Left lung (tissue), 10 donors: Measurements from ENCODE around the gene SUPV3L1. TPM values are rescaled to one million over a fixed set of nuclear protein-coding genes. Genes with fewer than 3 reads are reported as not detected.

Source experiments
- ATAC-seq: fragments of 200-7000 bp; cut with Tn5 transposase; one replicate; pipeline ENCODE4 v1.9.1; 2020; ENCODE audit warnings: moderate library complexity
- DNase-seq, 4 donors: peaks; one replicate each; pipeline ENCODE4 v3.0.0-alpha.2; 2013 to 2020
- H3K27ac ChIP-seq, 2 donors: fragments of 200-600 bp; sonication (generic) in 1 of 2; one replicate each; pipeline versions ENCODE4 v1.5.0 to v1.8.0; 2020 to 2021
- H3K27me3 ChIP-seq, 2 donors: fragments of 200-600 bp; sonication (generic) in 1 of 2; one replicate each; pipeline versions ENCODE4 v1.5.0 to v1.8.0; 2020 to 2021
- H3K36me3 ChIP-seq, 2 donors: fragments of 200-600 bp; sonication (generic) in 1 of 2; one replicate each; pipeline versions ENCODE4 v1.5.0 to v1.8.0; 2020 to 2021
- H3K4me1 ChIP-seq, 2 donors: fragments of 200-600 bp; one replicate each; pipeline ENCODE4 v1.8.0; 2021
- H3K4me3 ChIP-seq, 2 donors: fragments of 200-600 bp; sonication (generic) in 1 of 2; one replicate each; pipeline versions ENCODE4 v1.5.0 to v1.8.0; 2020 to 2021; ENCODE audit warnings: mild to moderate bottlenecking in 1 of 2
- H3K9me3 ChIP-seq, 2 donors: fragments of 200-600 bp; sonication (generic) in 1 of 2; one replicate each; pipeline versions ENCODE4 v1.5.0 to v1.8.0; 2020 to 2021
- intact Hi-C, 2 donors: fragments of 100-400 bp; cut with DNase I; formaldehyde crosslinking; loops; one replicate each; pipeline versions ENCODE4 v1.11.2 to v1.14.2; 2022
- polyA plus RNA-seq, 6 donors: library from polyadenylated mRNA; unstranded; fragments of 120-200 nt; gene quantifications; one replicate each; pipeline ENCODE4 v1.2.1, GENCODE V29; 2013; ENCODE audit not compliant: insufficient read length in 6 of 6
- total RNA-seq, 2 donors: library from RNA; stranded (reverse); fragmentation: NEBNext Ultra II Directional; extraction: Animal tissue kit (Norgen Biotek cat#: 25700); gene quantifications; one replicate each; pipeline ENCODE4 v1.2.1, GENCODE V29; 2021
- TF ChIP-seq, protein P1 (sequence below), 2 donors: fragments of 200-600 bp; sonication (generic) in 1 of 2; IDR thresholded peaks; one replicate each; pipeline versions ENCODE4 v1.5.0 to v1.8.0; 2021; ENCODE audit warnings: antibody characterized with exemption in 2 of 2
- donor health status: DM: no; HTN: yes; CAD: no.
- donor health status: DM: no; HTN: no; CAD: no.

The SUPV3L1 gene
- total and polyA plus RNA-seq, 8 donors: 15.8 to 47.6 (median 39.6) TPM

DNA sequence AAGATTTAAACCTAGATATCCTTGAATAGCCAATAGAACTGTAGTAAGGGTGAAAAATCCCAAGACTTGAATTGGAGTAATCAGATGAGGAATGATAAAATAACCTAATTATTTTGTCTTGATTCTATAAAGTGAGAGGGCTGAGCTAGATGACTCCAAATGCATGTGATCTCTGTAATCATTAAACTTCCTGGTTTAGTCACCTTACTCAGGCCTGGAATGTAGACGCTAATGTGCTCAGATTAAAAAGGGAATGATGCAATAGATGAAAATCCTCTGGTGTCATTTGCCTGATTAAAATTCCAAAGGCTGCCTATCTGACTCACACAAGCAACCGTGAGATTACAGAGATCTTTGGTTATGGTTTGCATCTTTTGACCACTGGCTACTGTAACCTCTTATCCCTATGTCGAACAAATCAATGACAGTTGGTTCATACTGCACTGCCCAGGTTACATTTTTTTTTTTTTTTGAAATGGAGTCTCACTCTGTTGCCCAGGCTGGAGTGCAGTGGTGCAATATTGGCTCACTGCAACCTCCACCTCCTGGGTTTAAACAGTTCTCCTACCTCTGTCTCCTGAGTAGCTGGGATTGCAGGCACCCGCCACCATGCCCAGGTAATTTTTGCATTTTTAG, 37.2 kb downstream of the SUPV3L1 start:
- ATAC-seq: peak; percentile 61
- peaks cover 0 to 36% of the 10 kb centered on the region in 2 donors for H3K4me1 ChIP-seq
- DNase-seq: no peak
- intact Hi-C loops: no loop called here
- TF ChIP-seq, protein P1, sequence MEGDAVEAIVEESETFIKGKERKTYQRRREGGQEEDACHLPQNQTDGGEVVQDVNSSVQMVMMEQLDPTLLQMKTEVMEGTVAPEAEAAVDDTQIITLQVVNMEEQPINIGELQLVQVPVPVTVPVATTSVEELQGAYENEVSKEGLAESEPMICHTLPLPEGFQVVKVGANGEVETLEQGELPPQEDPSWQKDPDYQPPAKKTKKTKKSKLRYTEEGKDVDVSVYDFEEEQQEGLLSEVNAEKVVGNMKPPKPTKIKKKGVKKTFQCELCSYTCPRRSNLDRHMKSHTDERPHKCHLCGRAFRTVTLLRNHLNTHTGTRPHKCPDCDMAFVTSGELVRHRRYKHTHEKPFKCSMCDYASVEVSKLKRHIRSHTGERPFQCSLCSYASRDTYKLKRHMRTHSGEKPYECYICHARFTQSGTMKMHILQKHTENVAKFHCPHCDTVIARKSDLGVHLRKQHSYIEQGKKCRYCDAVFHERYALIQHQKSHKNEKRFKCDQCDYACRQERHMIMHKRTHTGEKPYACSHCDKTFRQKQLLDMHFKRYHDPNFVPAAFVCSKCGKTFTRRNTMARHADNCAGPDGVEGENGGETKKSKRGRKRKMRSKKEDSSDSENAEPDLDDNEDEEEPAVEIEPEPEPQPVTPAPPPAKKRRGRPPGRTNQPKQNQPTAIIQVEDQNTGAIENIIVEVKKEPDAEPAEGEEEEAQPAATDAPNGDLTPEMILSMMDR (IDR thresholded peaks at IDR 0.05): no peak
- no peaks in the 10 kb centered on the region for H3K27me3 ChIP-seq
- H3K9me3 ChIP-seq: no peaks in the 10 kb centered on the region
- H3K27ac ChIP-seq: peak overlapping the region in 1 of 2 donors; percentile 28
- H3K36me3 ChIP-seq: no peaks in the 10 kb centered on the region
- no peak overlapping the region for H3K4me3 ChIP-seq

DNA sequence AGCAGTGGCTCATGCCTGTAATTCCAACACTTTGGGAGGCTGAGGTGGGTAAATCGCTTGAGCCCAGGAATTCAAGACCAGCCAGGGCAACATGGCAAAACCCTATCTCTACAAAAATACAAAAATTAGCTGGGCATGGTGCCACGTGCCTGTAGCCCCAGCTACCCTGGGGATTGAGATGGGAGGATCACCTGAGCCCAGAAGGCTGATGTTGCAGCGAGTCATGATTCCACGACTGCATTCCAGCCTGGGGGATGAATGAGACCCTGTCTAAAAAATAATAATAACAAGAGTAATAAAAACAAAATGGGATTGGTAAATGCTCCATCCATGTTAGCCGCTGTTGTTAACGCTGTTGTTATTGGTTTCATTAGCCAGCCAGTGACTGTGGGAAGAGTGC, 38.8 kb downstream of the SUPV3L1 start:
- intact Hi-C loops: no loop called here

DNA sequence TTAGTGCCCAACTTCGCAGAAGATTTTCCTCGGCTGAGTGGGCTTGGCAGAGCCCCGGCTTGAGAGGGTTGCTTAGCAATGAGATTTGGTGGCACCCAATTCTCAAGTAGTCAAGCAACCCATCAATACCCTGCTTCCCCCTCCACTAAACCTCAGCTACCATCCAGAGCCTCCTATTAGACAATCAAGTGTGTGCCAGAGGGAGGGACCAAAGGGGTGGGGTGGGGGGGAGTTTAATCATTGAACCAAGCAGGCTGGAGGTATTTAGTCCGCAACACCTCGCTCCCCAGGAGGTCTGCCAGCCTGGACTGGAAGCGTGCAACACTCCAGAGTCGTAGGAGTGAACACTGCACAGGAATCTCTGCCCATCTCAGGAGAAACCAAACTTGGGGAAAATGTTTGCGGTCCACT, 40.0 kb downstream of the SUPV3L1 start, which contains the start of gene HKDC1:
HKDC1 (plus strand) TSS at position 292 of the 411 bp plus-strand sequence; CDS start at position 396, 104 bp downstream.
- no peaks in the 10 kb centered on the region for H3K9me3 ChIP-seq
- H3K27ac ChIP-seq: peak within 1 kb of the TSS; percentile 30 to 35
- DNase-seq: no peak
- TF ChIP-seq, protein P1 (IDR thresholded peaks at IDR 0.05): no peak
- peak; percentile 38 for ATAC-seq
- no peaks in the 10 kb centered on the region for H3K36me3 ChIP-seq
- intact Hi-C loops: no loop called here
- peak within 1 kb of the TSS in 1 of 2 donors; percentile 10 for H3K4me3 ChIP-seq
- no peaks in the 10 kb centered on the region for H3K27me3 ChIP-seq
- peaks cover 0 to 31% of the 10 kb centered on the region in 2 donors for H3K4me1 ChIP-seq

More for the DNA sequence above, 38.8 kb downstream of the SUPV3L1 start:
- Histone ChIP-seq H3K36me3 (no peaks in the 10 kb centered on the region), H3K27me3 (no peaks in the 10 kb centered on the region), H3K4me3 (no peak overlapping the region), H3K9me3 (no peaks in the 10 kb centered on the region), H3K4me1 (peaks cover 0 to 40% of the 10 kb centered on the region in 2 donors), H3K27ac (no peak overlapping the region)
- TF ChIP-seq, protein P1 (IDR thresholded peaks at IDR 0.05): no peak
- DNase-seq (no peak), ATAC-seq (no peak)

DNA sequence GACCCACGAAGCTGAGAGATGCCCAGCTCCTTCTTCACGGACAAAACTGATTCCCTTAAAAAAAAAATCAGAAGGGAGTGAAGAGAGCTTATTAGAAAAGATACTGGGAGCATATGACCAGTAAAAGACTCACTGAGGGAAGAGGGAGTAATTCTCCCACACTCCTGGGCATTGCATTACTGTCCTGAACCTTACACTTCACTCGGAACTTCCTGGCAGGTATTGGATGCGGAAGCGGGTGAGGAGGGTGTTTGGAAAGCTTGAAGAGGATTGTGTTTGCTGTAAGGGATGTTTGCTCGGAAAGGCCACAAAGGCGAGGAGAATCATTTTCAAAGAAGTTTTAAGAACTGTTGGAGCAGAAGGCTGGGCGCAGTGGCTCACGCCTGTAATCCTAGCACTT, 40.5 kb downstream of the SUPV3L1 start:
- H3K9me3 ChIP-seq: no peaks in the 10 kb centered on the region
- peak overlapping the region; percentile 30 to 35 for H3K27ac ChIP-seq
- H3K36me3 ChIP-seq: no peaks in the 10 kb centered on the region
- TF ChIP-seq, protein P1 (IDR thresholded peaks at IDR 0.05): no peak
- DNase-seq: no peak
- H3K4me1 ChIP-seq: peaks cover 0 to 31% of the 10 kb centered on the region in 2 donors
- H3K27me3 ChIP-seq: no peaks in the 10 kb centered on the region
- intact Hi-C loops: no loop called here
- ATAC-seq: peak; percentile 70
- H3K4me3 ChIP-seq: peak overlapping the region in 1 of 2 donors; percentile 10

DNA sequence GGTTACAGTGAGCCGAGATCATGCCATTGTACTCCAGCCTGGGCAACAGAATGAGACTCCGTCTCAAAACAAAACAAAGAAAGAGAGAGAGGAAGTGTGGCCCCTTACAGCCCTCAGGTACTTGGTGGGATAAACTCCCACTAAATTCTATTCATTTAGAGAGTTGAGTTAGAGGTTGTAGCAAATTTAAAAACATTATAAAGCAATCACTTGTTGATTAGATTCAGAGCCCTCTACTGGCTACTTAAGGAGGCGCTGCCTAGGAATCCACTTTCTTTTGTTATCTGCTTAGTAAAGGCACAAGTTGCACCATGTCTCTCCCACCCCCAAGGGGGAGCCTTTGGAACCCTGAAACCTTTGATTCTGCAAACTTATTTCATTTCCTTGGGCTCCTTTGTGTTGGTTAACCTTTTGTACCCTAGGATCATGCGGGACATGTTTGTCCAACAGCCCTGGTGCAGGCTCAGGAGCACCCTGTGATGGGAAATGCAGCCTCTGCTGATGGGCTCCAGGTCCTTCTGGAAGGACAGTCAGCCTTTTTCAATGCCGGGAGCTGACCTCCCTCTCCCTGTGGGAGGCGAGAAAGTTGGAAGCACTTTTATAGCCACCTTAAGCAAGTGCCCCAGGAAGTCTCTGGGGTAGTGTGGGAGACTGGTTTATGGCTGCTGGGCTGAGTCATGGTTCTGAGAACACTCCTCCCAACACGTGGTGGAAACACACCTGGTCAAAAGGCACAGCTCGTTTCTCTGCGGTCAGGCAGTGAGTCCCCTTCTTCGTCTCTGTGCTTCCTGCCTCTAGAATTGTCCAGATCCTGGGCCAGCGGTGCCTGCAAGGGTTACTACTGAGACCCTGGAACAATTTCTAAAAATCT, 42.4 kb downstream of the SUPV3L1 start:
- Histone ChIP-seq H3K4me1 (peaks cover 0 to 17% of the 10 kb centered on the region in 2 donors), H3K9me3 (no peaks in the 10 kb centered on the region), H3K27ac (peak overlapping the region in 1 of 2 donors; percentile 45), H3K36me3 (no peaks in the 10 kb centered on the region), H3K4me3 (no peak overlapping the region), H3K27me3 (no peaks in the 10 kb centered on the region)
- DNase-seq: peak in 2 of 4 donors; percentile 20 to 55
- intact Hi-C loops: no loop called here
- TF ChIP-seq, protein P1 (IDR thresholded peaks at IDR 0.05): peak; percentile 77 to 86
- peak; percentile 77 for ATAC-seq
